ENCODE measurements around the gene DUSP15. TPM values are rescaled to one million over a fixed set of nuclear protein-coding genes. Genes with fewer than 3 reads are reported as not detected.
A peak's percentile ranks its signal among the peaks of the same experiment; 100 is the strongest.

Gene DUSP15
- total RNA-seq, 8 experiments from 2014 or later = 1.8 to 30.0 (median 14.5) TPM

GRCh38 chr20:31908424-31908823, 38.1 kb upstream of the DUSP15 start:
- Histone ChIP-seq H3K27ac (no peak overlapping the region), H3K4me1 (replicated peaks in 1 of 2) (no peaks in the 10 kb centered on the region), H3K4me3 (no peak overlapping the region)
- WGBS, 10 experiments = 30 to 93% (median 69%) methylated on average over 1 to 5 of the region's 11 CpGs; no CpG with 5 or more reads in 6 of the 10 experiments
- in situ Hi-C loops (cut with MboI; ENCODE audit: low pct_unique_long_range_greater_than_20kb in 2 of 9, low sequenced_read_pairs in 9 of 9, unreplicated experiment in 9 of 9) = no loop called here
- ATAC-seq (replicated peaks in 6 of 8) = no peak

GRCh38 chr20:31908016-31908415, 37.7 kb upstream of the DUSP15 start:
- 17 to 100% (median 93%) methylated on average over 1 to 4 of the region's 5 CpGs; no CpG with 5 or more reads in 5 of the 10 experiments for WGBS, 10 experiments
- no peak overlapping the region for H3K4me3 ChIP-seq
- H3K27ac ChIP-seq = no peak overlapping the region
- H3K4me1 ChIP-seq (replicated peaks in 1 of 2) = no peaks in the 10 kb centered on the region
- in situ Hi-C loops (cut with MboI; ENCODE audit: low pct_unique_long_range_greater_than_20kb in 2 of 9, low sequenced_read_pairs in 9 of 9, unreplicated experiment in 9 of 9) = no loop called here
- no peak for ATAC-seq (replicated peaks in 6 of 8)

- Histone ChIP-seq H3K4me1 (replicated peaks in 1 of 2) (no peaks in the 10 kb centered on the region), H3K27ac (no peak overlapping the region), H3K4me3 (no peak overlapping the region)
- WGBS, 10 experiments = 14 to 100% (median 87%) methylated on average over 1 to 4 of the region's 5 CpGs; no CpG with 5 or more reads in 1 of the 10 experiments
- in situ Hi-C loops (cut with MboI; ENCODE audit: low pct_unique_long_range_greater_than_20kb in 2 of 9, low sequenced_read_pairs in 9 of 9, unreplicated experiment in 9 of 9) = no loop called here
- no peak for ATAC-seq (replicated peaks in 6 of 8)
Observed at GRCh38 chr20:31907046-31907445, 36.7 kb upstream of the DUSP15 start.

- in situ Hi-C loops (cut with MboI; ENCODE audit: low pct_unique_long_range_greater_than_20kb in 2 of 9, low sequenced_read_pairs in 9 of 9, unreplicated experiment in 9 of 9) = no loop called here
- no peak overlapping the region for H3K27ac ChIP-seq
- ATAC-seq (replicated peaks in 6 of 8) = no peak
- 50 to 60% methylated on average over 1 to 2 of the region's 5 CpGs; no CpG with 5 or more reads in 8 of the 10 experiments for WGBS, 10 experiments
- H3K4me3 ChIP-seq = no peak overlapping the region
- no peaks in the 10 kb centered on the region for H3K4me1 ChIP-seq (replicated peaks in 1 of 2)
Observed at GRCh38 chr20:31906001-31906400, 35.7 kb upstream of the DUSP15 start.

GRCh38 chr20:31903627-31904386, 33.5 kb upstream of the DUSP15 start:
- Histone ChIP-seq H3K27ac (no peak overlapping the region), H3K4me1 (replicated peaks in 1 of 2) (no peaks in the 10 kb centered on the region), H3K4me3 (no peak overlapping the region)
- no peak for ATAC-seq (replicated peaks in 6 of 8)
- 0 to 100% (median 80%) methylated on average over 1 of the region's 1 CpG; no CpG with 5 or more reads in 1 of the 10 experiments for WGBS, 10 experiments
- in situ Hi-C loops (cut with MboI; ENCODE audit: low pct_unique_long_range_greater_than_20kb in 2 of 9, low sequenced_read_pairs in 9 of 9, unreplicated experiment in 9 of 9) = no loop called here

- no peak overlapping the region for H3K4me3 ChIP-seq
- in situ Hi-C loops (cut with MboI; ENCODE audit: low pct_unique_long_range_greater_than_20kb in 2 of 9, low sequenced_read_pairs in 9 of 9, unreplicated experiment in 9 of 9) = no loop called here
- no peak overlapping the region for H3K27ac ChIP-seq
- ATAC-seq (replicated peaks in 6 of 8) = no peak
- 64 to 100% (median 88%) methylated on average over 3 to 6 of the region's 6 CpGs for WGBS, 10 experiments
- H3K4me1 ChIP-seq (replicated peaks in 1 of 2) = no peaks in the 10 kb centered on the region
Observed at GRCh38 chr20:31901615-31902014, 31.3 kb upstream of the DUSP15 start.

- no peaks in the 10 kb centered on the region for H3K4me1 ChIP-seq (replicated peaks in 1 of 2)
- H3K4me3 ChIP-seq = no peak overlapping the region
- H3K27ac ChIP-seq = no peak overlapping the region
- in situ Hi-C loops (cut with MboI; ENCODE audit: low pct_unique_long_range_greater_than_20kb in 2 of 9, low sequenced_read_pairs in 9 of 9, unreplicated experiment in 9 of 9) = no loop called here
- 30 to 100% (median 58%) methylated on average over 1 to 5 of the region's 9 CpGs; no CpG with 5 or more reads in 3 of the 10 experiments for WGBS, 10 experiments
- no peak for ATAC-seq (replicated peaks in 6 of 8)
Observed at GRCh38 chr20:31897541-31897940, 27.2 kb upstream of the DUSP15 start.

- in situ Hi-C loops (cut with MboI; ENCODE audit: low pct_unique_long_range_greater_than_20kb in 2 of 9, low sequenced_read_pairs in 9 of 9, unreplicated experiment in 9 of 9) = no loop called here
- Histone ChIP-seq H3K4me3 (no peak overlapping the region), H3K27ac (no peak overlapping the region), H3K4me1 (replicated peaks in 1 of 2) (no peaks in the 10 kb centered on the region)
- WGBS, 10 experiments = 40 to 100% (median 80%) methylated on average over 1 to 8 of the region's 9 CpGs; no CpG with 5 or more reads in 1 of the 10 experiments
- ATAC-seq (replicated peaks in 6 of 8) = no peak
Observed at GRCh38 chr20:31896049-31896448, 25.7 kb upstream of the DUSP15 start.

- peak in 3 of 8 experiments; percentile 96 to 100 (median 100) for ATAC-seq (replicated peaks in 6 of 8)
- in situ Hi-C loops (cut with MboI; ENCODE audit: low pct_unique_long_range_greater_than_20kb in 2 of 9, low sequenced_read_pairs in 9 of 9, unreplicated experiment in 9 of 9) = no loop called here
- 15 to 92% (median 60%) methylated on average over 2 to 8 of the region's 8 CpGs; no CpG with 5 or more reads in 2 of the 10 experiments for WGBS, 10 experiments
- Histone ChIP-seq H3K4me1 (replicated peaks in 1 of 2) (no peaks in the 10 kb centered on the region), H3K27ac (no peak overlapping the region), H3K4me3 (no peak overlapping the region)
Observed at GRCh38 chr20:31894980-31895675, 24.8 kb upstream of the DUSP15 start.

GRCh38 chr20:31890646-31891045, 20.3 kb upstream of the DUSP15 start:
- WGBS, 10 experiments = 6 to 88% (median 57%) methylated on average over 1 to 8 of the region's 8 CpGs; no CpG with 5 or more reads in 4 of the 10 experiments
- Histone ChIP-seq H3K27ac (no peak overlapping the region), H3K4me3 (no peak overlapping the region), H3K4me1 (replicated peaks in 1 of 2) (no peaks in the 10 kb centered on the region)
- in situ Hi-C loops (cut with MboI; ENCODE audit: low pct_unique_long_range_greater_than_20kb in 2 of 9, low sequenced_read_pairs in 9 of 9, unreplicated experiment in 9 of 9) = no loop called here
- ATAC-seq (replicated peaks in 6 of 8) = no peak

- in situ Hi-C loops (cut with MboI; ENCODE audit: low pct_unique_long_range_greater_than_20kb in 2 of 9, low sequenced_read_pairs in 9 of 9, unreplicated experiment in 9 of 9) = no loop called here
- no peak for ATAC-seq (replicated peaks in 6 of 8)
- Histone ChIP-seq H3K4me1 (replicated peaks in 1 of 2) (peaks cover 0 to 5% of the 10 kb centered on the region in 2 donors), H3K4me3 (no peak overlapping the region), H3K27ac (no peak overlapping the region)
Observed at GRCh38 chr20:31883829-31884228, 13.5 kb upstream of the DUSP15 start.

- in situ Hi-C loops (cut with MboI; ENCODE audit: low pct_unique_long_range_greater_than_20kb in 2 of 9, low sequenced_read_pairs in 9 of 9, unreplicated experiment in 9 of 9) = no loop called here
- WGBS, 10 experiments = 8 to 91% (median 60%) methylated on average over 2 to 5 of the region's 5 CpGs; no CpG with 5 or more reads in 1 of the 10 experiments
- Histone ChIP-seq H3K4me1 (replicated peaks in 1 of 2) (peaks cover 0 to 5% of the 10 kb centered on the region in 2 donors), H3K27ac (no peak overlapping the region), H3K4me3 (no peak overlapping the region)
- no peak for ATAC-seq (replicated peaks in 6 of 8)
Observed at GRCh38 chr20:31881945-31882344, 11.6 kb upstream of the DUSP15 start.

- peak; percentile 99 to 100 (median 99) for ATAC-seq (replicated peaks in 6 of 8)
- H3K27ac ChIP-seq = peak overlapping the region in 1 of 2 donors; percentile 4
- H3K4me1 ChIP-seq (replicated peaks in 1 of 2) = peaks cover 0 to 5% of the 10 kb centered on the region in 2 donors
- 0 to 84% (median 7%) methylated on average over 3 to 28 of the region's 45 CpGs; no CpG with 5 or more reads in 3 of the 10 experiments for WGBS, 10 experiments
- in situ Hi-C loops (cut with MboI; ENCODE audit: low pct_unique_long_range_greater_than_20kb in 2 of 9, low sequenced_read_pairs in 9 of 9, unreplicated experiment in 9 of 9) = no loop called here
- peak overlapping the region; percentile 34 to 44 (median 35) for H3K4me3 ChIP-seq
Observed at GRCh38 chr20:31879143-31879987, 9.0 kb upstream of the DUSP15 start.

Data from motor neuron (in vitro differentiated cells).